HepG2 (cell line): ENCODE results near the gene IGF2. TPM values are rescaled to one million over a fixed set of nuclear protein-coding genes. Genes with fewer than 3 reads are reported as not detected.

Source experiments
- BCL3 ChIP-seq: sonication (generic); formaldehyde crosslinking; IDR thresholded peaks from 2 replicates; pipeline ENCODE4 v1.5.1; 2020; ENCODE audit warnings: mild to moderate bottlenecking, missing genetic modification reagents, moderate library complexity
- BRF2 ChIP-seq: sonication (generic); formaldehyde crosslinking; IDR thresholded peaks from 2 replicates; pipeline ENCODE4 v1.8.1; 2022; ENCODE audit warnings: mild to moderate bottlenecking, missing genetic modification reagents
- E2F5 ChIP-seq: sonication (generic); formaldehyde crosslinking; conservative IDR thresholded peaks from 2 replicates; pipeline ENCODE4 v1.4.0; 2020; ENCODE audit warnings: missing genetic modification reagents
- ETV6 ChIP-seq: sonication (generic); formaldehyde crosslinking; conservative IDR thresholded peaks from 2 replicates; pipeline ENCODE4 v1.4.0; 2020; ENCODE audit warnings: missing genetic modification reagents
- HNF4G ChIP-seq, 2 experiments: sonication (generic) in 1 of 2; formaldehyde crosslinking in 1 of 2; IDR thresholded peaks; 2 replicates each; pipeline versions ENCODE4 v1.4.0 to v1.6.1; 2011 to 2020; ENCODE audit warnings: borderline replicate concordance in 2 of 2, low read depth in 2 of 2, mild to moderate bottlenecking in 2 of 2, low read length in 1 of 2, missing genetic modification reagents in 1 of 2, moderate library complexity in 1 of 2
- HOXA7 ChIP-seq: sonication (generic); formaldehyde crosslinking; IDR thresholded peaks from 2 replicates; pipeline ENCODE4 v1.8.1; 2022; ENCODE audit warnings: mild to moderate bottlenecking, missing genetic modification reagents, moderate library complexity
- MBNL3 ChIP-seq: fragments of 250-450 bp; sonication (Bioruptor Pico); conservative IDR thresholded peaks from 2 replicates; pipeline ENCODE4 v1.8.0; 2022; ENCODE audit warnings: mild to moderate bottlenecking, inconsistent platforms
- MIER3 ChIP-seq: IDR thresholded peaks from 2 replicates; pipeline ENCODE4 v1.6.1; 2016; ENCODE audit warnings: missing compliant biosample characterization, borderline replicate concordance
- RFXANK ChIP-seq: IDR thresholded peaks from 2 replicates; pipeline ENCODE4 v1.6.1; 2016
- SKIL ChIP-seq: sonication (generic); formaldehyde crosslinking; IDR thresholded peaks from 2 replicates; pipeline ENCODE4 v1.8.0; 2022; ENCODE audit warnings: missing genetic modification reagents, mild to moderate bottlenecking, moderate library complexity, borderline replicate concordance
- TBX3 ChIP-seq: fragments of 450-650 bp; IDR thresholded peaks from 2 replicates; pipeline ENCODE4 v1.6.1; 2017; ENCODE audit warnings: antibody characterized with exemption, mild to moderate bottlenecking, inconsistent platforms, borderline replicate concordance
- ZBTB3 ChIP-seq: sonication (generic); formaldehyde crosslinking; IDR thresholded peaks from 2 replicates; pipeline ENCODE4 v1.4.0; 2020; ENCODE audit warnings: low read depth, mild to moderate bottlenecking, moderate library complexity, missing genetic modification reagents, borderline replicate concordance
- ZFP41 ChIP-seq: sonication (generic); formaldehyde crosslinking; IDR thresholded peaks from 2 replicates; pipeline ENCODE4 v1.4.0; 2020; ENCODE audit warnings: mild to moderate bottlenecking, missing genetic modification reagents, borderline replicate concordance
- ZNF17 ChIP-seq: sonication (generic); formaldehyde crosslinking; IDR thresholded peaks from 2 replicates; pipeline ENCODE4 v1.5.0; 2020; ENCODE audit warnings: mild to moderate bottlenecking, missing genetic modification reagents
- ZNF30 ChIP-seq: sonication (generic); formaldehyde crosslinking; IDR thresholded peaks from 2 replicates; pipeline ENCODE4 v1.5.0; 2020; ENCODE audit warnings: mild to moderate bottlenecking, missing genetic modification reagents
- ZNF329 ChIP-seq: sonication (generic); formaldehyde crosslinking; IDR thresholded peaks from 2 replicates; pipeline ENCODE4 v1.9.0; 2021; ENCODE audit warnings: low read depth, mild to moderate bottlenecking, missing genetic modification reagents
- ZNF367 ChIP-seq: sonication (generic); formaldehyde crosslinking; IDR thresholded peaks from 2 replicates; pipeline ENCODE4 v1.4.0; 2020; ENCODE audit warnings: missing genetic modification reagents, borderline replicate concordance
- ZNF510 ChIP-seq: sonication (generic); formaldehyde crosslinking; IDR thresholded peaks from 2 replicates; pipeline ENCODE4 v1.4.0; 2020; ENCODE audit warnings: low read depth, mild to moderate bottlenecking, missing genetic modification reagents
- ZNF552 ChIP-seq: sonication (generic); formaldehyde crosslinking; IDR thresholded peaks from 2 replicates; pipeline ENCODE4 v1.9.0; 2022; ENCODE audit warnings: missing genetic modification reagents, mild to moderate bottlenecking, borderline replicate concordance
- polyA plus RNA-seq, 8 experiments: library from polyadenylated mRNA; depleted of rRNA in 3 of 8; stranded (reverse) in 7 of 8; unstranded in 1 of 8; fragments of >200 nt; fragmentation: Illumina TruSeq in 4 of 8; extraction: Trizol in 4 of 8; gene quantifications; 2 replicates each; pipeline versions ENCODE4 v1.2.1 to v1.2.3, GENCODE V29; 2011 to 2016; ENCODE audit warnings: low read depth in 4 of 8, missing spikeins in 1 of 8, mixed read lengths in 1 of 8; ENCODE audit not compliant: insufficient read depth in 1 of 8
- total RNA-seq, 5 experiments: library from RNA; depleted of rRNA; stranded (reverse); fragments of >200 nt; fragmentation: Illumina TruSeq; extraction: Trizol; gene quantifications; 2 replicates each; pipeline ENCODE4 v1.2.3, GENCODE V29; 2016; ENCODE audit warnings: low read depth in 1 of 5

Gene IGF2
- total and polyA plus RNA-seq, 2 of the 13 experiments (the other 11 are each of a cell fraction or from before 2014, with no cell fraction given), result 79.1 to 254 TPM

GRCh38 chr11:2128511-2129307 lies 10.5 kb downstream of the IGF2 start (continued):
- TF ChIP-seq ZNF367 (CRISPR knock-in tag), result no peak
- TF ChIP-seq ETV6 (CRISPR knock-in tag), result no peak
- TF ChIP-seq ZNF17 (CRISPR knock-in tag), result peak; percentile 88; the same call in 1 of the 2 replicates
- 0 out of 2 replicates have a peak, but pooled peaks have one; percentile 10 for TF ChIP-seq ZNF552 (CRISPR knock-in tag)
- TF ChIP-seq ZBTB3 (CRISPR knock-in tag), result no peak
- TF ChIP-seq TBX3, result no peak
- TF ChIP-seq BRF2 (CRISPR knock-in tag), result peak; percentile 21; the same call in 1 of the 2 replicates
- no peak for TF ChIP-seq RFXANK (CRISPR knock-in tag)
- no peak; the same call in 1 of the 2 replicates for TF ChIP-seq ZFP41 (CRISPR knock-in tag)
- no peak for TF ChIP-seq ZNF30 (CRISPR knock-in tag)
- TF ChIP-seq BCL3, result no peak
- no peak for TF ChIP-seq E2F5 (CRISPR knock-in tag)
- TF ChIP-seq MBNL3 (CRISPR knock-in tag), result no peak
- TF ChIP-seq HOXA7 (CRISPR knock-in tag), result peak; percentile 18; the same call in 1 of the 2 replicates
- TF ChIP-seq ZNF510 (CRISPR knock-in tag), result 0 out of 2 replicates have a peak, but pooled peaks have one; percentile 23
- peak; percentile 26; the same call in 1 of the 2 replicates for TF ChIP-seq SKIL (CRISPR knock-in tag)
- TF ChIP-seq HNF4G (IDR thresholded peaks at IDR 0.05; ENCODE audit: borderline replicate concordance, low read depth, low read length), result no peak
- no peak for TF ChIP-seq HNF4G (CRISPR knock-in tag; IDR thresholded peaks at IDR 0.05; ENCODE audit: borderline replicate concordance, low read depth)
- 0 out of 2 replicates have a peak, but pooled peaks have one; percentile 19 for TF ChIP-seq ZNF329 (CRISPR knock-in tag)
- TF ChIP-seq MIER3 (CRISPR knock-in tag), result peak; percentile 25; the same call in 1 of the 2 replicates
